MCF 10A (cell line): ENCODE measurements around the gene SNX13. TPM values are rescaled to one million over a fixed set of nuclear protein-coding genes. Genes with fewer than 3 reads are reported as not detected.

Experiments
- BruUV-seq: library from RNA; stranded (reverse); fragments of 400-500 nt; replicated peaks from 2 replicates; lab custom pipeline; 2021; lab: Mats Ljungman, UMichigan
- CTCF ChIA-PET: fragments of 300-600 bp; sonication (Branson Sonifier 250); formaldehyde crosslinking; extraction: SDS; loops from one replicate; lab custom pipeline; 2021; ENCODE audit warnings: antibody characterized with exemption, inconsistent platforms; lab: Yijun Ruan, JAX
- POLR2A ChIA-PET: fragments of 300-600, 350-650 bp; sonication (Branson Sonifier 250); formaldehyde crosslinking; extraction: SDS; loops from one replicate; lab custom pipeline; 2020; ENCODE audit warnings: antibody characterized with exemption, inconsistent platforms; lab: Yijun Ruan, JAX
- DNase-seq: peaks from one replicate; pipeline ENCODE4 v3.0.0-alpha.2; 2018; ENCODE audit not compliant: unreplicated experiment
- H3K27ac Mint-ChIP-seq: one replicate; pipeline ENCODE4 v1.8.0; 2022; ENCODE audit warnings: mild to moderate bottlenecking, low read depth, mixed read lengths; ENCODE audit not compliant: unreplicated experiment
- H3K27me3 Mint-ChIP-seq: one replicate; pipeline ENCODE4 v1.8.0; 2022; ENCODE audit warnings: mixed read lengths; ENCODE audit not compliant: insufficient read depth, unreplicated experiment
- H3K36me3 Mint-ChIP-seq: one replicate; pipeline ENCODE4 v1.8.0; 2022; ENCODE audit warnings: mild to moderate bottlenecking, moderate library complexity, mixed read lengths; ENCODE audit not compliant: insufficient read depth, unreplicated experiment
- H3K4me1 Mint-ChIP-seq: one replicate; pipeline ENCODE4 v1.8.0; 2022; ENCODE audit warnings: mixed read lengths; ENCODE audit not compliant: insufficient read depth, unreplicated experiment
- H3K4me3 Mint-ChIP-seq: one replicate; pipeline ENCODE4 v1.8.0; 2022; ENCODE audit warnings: mild to moderate bottlenecking, moderate library complexity, mixed read lengths; ENCODE audit not compliant: unreplicated experiment
- H3K9me3 Mint-ChIP-seq: one replicate; pipeline ENCODE4 v1.8.0; 2022; ENCODE audit warnings: mixed read lengths; ENCODE audit not compliant: unreplicated experiment
- intact Hi-C: fragments of 100-400 bp; cut with micrococcal nuclease; formaldehyde crosslinking; loops from 2 replicates; pipeline ENCODE4 v1.14.1; 2022
- total RNA-seq: library from RNA; stranded (reverse); gene quantifications from 2 replicates; pipeline ENCODE4 v1.2.3, GENCODE V29; 2022
- TF ChIP-seq, protein P1 (sequence below): fragments of 200-600 bp; IDR thresholded peaks from one replicate; pipeline ENCODE4 v1.8.0; 2022; ENCODE audit warnings: antibody characterized with exemption, mild to moderate bottlenecking; ENCODE audit not compliant: unreplicated experiment

The SNX13 gene
- total RNA-seq, 1 experiment from 2014 or later = 38.5 TPM

- Mint-ChIP-seq H3K27ac (no peak overlapping the region), H3K4me1 (no peaks in the 10 kb centered on the region), H3K9me3 (no peaks in the 10 kb centered on the region), H3K36me3 (no peaks in the 10 kb centered on the region), H3K4me3 (no peak overlapping the region), H3K27me3 (no peaks in the 10 kb centered on the region)
- CTCF ChIA-PET = interaction anchor here (0.6 to 2.3 kb wide), 10 partner anchors 10 to 1420 kb away, joined by 3 to 9 read pairs (median 3); no protein-coding TSS in a partner anchor
- intact Hi-C loops = no loop called here
- TF ChIP-seq, protein P1, sequence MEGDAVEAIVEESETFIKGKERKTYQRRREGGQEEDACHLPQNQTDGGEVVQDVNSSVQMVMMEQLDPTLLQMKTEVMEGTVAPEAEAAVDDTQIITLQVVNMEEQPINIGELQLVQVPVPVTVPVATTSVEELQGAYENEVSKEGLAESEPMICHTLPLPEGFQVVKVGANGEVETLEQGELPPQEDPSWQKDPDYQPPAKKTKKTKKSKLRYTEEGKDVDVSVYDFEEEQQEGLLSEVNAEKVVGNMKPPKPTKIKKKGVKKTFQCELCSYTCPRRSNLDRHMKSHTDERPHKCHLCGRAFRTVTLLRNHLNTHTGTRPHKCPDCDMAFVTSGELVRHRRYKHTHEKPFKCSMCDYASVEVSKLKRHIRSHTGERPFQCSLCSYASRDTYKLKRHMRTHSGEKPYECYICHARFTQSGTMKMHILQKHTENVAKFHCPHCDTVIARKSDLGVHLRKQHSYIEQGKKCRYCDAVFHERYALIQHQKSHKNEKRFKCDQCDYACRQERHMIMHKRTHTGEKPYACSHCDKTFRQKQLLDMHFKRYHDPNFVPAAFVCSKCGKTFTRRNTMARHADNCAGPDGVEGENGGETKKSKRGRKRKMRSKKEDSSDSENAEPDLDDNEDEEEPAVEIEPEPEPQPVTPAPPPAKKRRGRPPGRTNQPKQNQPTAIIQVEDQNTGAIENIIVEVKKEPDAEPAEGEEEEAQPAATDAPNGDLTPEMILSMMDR = no peak
- no TSS peak for BruUV-seq
- no peak for DNase-seq
- POLR2A ChIA-PET = interaction anchor here (0.8 to 1.1 kb wide), 2 partner anchors 10 to 18 kb away, joined by 3 read pairs; no protein-coding TSS in a partner anchor
Measured at GRCh38 chr7:17968791-17969715, 28.8 kb upstream of the SNX13 start.

GRCh38 chr7:17966706-17967105 lies 26.4 kb upstream of the SNX13 start:
- H3K36me3 Mint-ChIP-seq = no peaks in the 10 kb centered on the region
- no peak for DNase-seq
- H3K27ac Mint-ChIP-seq = no peak overlapping the region
- H3K4me3 Mint-ChIP-seq = no peak overlapping the region
- no peaks in the 10 kb centered on the region for H3K4me1 Mint-ChIP-seq
- ChIA-PET CTCF (interaction anchor here (0.7 to 1.8 kb wide), 2 partner anchors 19 to 1166 kb away, joined by 3 to 5 read pairs; no protein-coding TSS in a partner anchor), POLR2A (no interaction called here)
- no TSS peak for BruUV-seq
- no peaks in the 10 kb centered on the region for H3K9me3 Mint-ChIP-seq
- TF ChIP-seq, protein P1 = no peak
- intact Hi-C loops = no loop called here
- no peaks in the 10 kb centered on the region for H3K27me3 Mint-ChIP-seq

DNA sequence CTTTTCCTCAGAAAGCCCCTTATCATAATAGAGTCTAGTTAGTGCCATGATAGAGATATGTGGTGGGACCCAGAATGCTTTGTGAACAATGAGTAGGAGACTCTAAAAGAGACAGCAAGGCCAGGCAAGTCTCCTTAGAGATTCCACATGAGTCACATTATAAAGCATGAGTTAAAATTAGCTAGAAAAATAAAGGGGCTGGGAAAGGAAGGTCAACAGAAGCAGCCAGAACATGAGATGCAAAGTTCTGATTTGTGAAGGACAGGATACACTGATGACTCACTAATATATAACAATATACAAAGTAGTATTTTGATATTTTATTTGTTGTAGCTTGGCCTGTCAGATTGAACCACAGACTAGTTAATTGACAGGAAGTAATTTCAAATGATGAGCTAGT lies 25.3 kb upstream of the SNX13 start:
- Mint-ChIP-seq H3K27ac (no peak overlapping the region), H3K4me1 (no peaks in the 10 kb centered on the region), H3K9me3 (no peaks in the 10 kb centered on the region), H3K27me3 (no peaks in the 10 kb centered on the region), H3K36me3 (no peaks in the 10 kb centered on the region), H3K4me3 (no peak overlapping the region)
- ChIA-PET POLR2A (interaction anchor here (0.6 to 1.4 kb wide), 5 partner anchors 10 to 400 kb away, joined by 3 to 4 read pairs (median 3); no protein-coding TSS in a partner anchor), CTCF (interaction anchor here (0.6 to 1.8 kb wide), 5 partner anchors 11 to 386 kb away, joined by 3 to 6 read pairs (median 4); no protein-coding TSS in a partner anchor)
- intact Hi-C loops = no loop called here
- TF ChIP-seq, protein P1 = no peak
- DNase-seq = peak; percentile 45
- BruUV-seq = no TSS peak

GRCh38 chr7:17963281-17963680 lies 23.0 kb upstream of the SNX13 start:
- DNase-seq = peak; percentile 44
- CTCF ChIA-PET = interaction anchor here (0.6 to 0.7 kb wide), 2 partner anchors 116 to 193 kb away, joined by 3 to 6 read pairs; no protein-coding TSS in a partner anchor
- H3K36me3 Mint-ChIP-seq = no peaks in the 10 kb centered on the region
- POLR2A ChIA-PET = interaction anchor here (1.4 kb wide), 1 partner anchor 14 kb away, joined by 4 read pairs; no protein-coding TSS in a partner anchor
- no peak overlapping the region for H3K4me3 Mint-ChIP-seq
- no peak overlapping the region for H3K27ac Mint-ChIP-seq
- no peaks in the 10 kb centered on the region for H3K27me3 Mint-ChIP-seq
- intact Hi-C loops = no loop called here
- no peaks in the 10 kb centered on the region for H3K4me1 Mint-ChIP-seq
- TF ChIP-seq, protein P1 = no peak
- BruUV-seq = no TSS peak
- H3K9me3 Mint-ChIP-seq = no peaks in the 10 kb centered on the region
